Ovary (tissue), 9 donors: ENCODE measurements around the gene NF1. TPM values are rescaled to one million over a fixed set of nuclear protein-coding genes. Genes with fewer than 3 reads are reported as not detected.

Experiments used
- DNase-seq, 5 donors: peaks; one replicate each; pipeline ENCODE4 v3.0.0-alpha.2; 2019 to 2020
- H3K27ac ChIP-seq, 2 donors: fragments of 200-600 bp; one replicate each; pipeline versions ENCODE4 v1.5.1 to v1.8.0; 2019 to 2022
- H3K27me3 ChIP-seq: fragments of 200-600 bp; one replicate; pipeline ENCODE4 v1.8.0; 2022
- H3K36me3 ChIP-seq: fragments of 200-600 bp; sonication (generic); one replicate; pipeline ENCODE4 v1.5.1; 2019
- H3K4me1 ChIP-seq: one replicate; pipeline ENCODE4 v1.8.1; 2013; ENCODE audit warnings: mild to moderate bottlenecking, moderate library complexity; ENCODE audit not compliant: insufficient read depth
- H3K4me3 ChIP-seq: fragments of 200-600 bp; sonication (generic); one replicate; pipeline ENCODE4 v1.5.1; 2017
- H3K9me3 ChIP-seq, 2 donors: fragments of 200-600 bp in 1 of 2; sonication (generic) in 1 of 2; one replicate each; pipeline versions ENCODE4 v1.5.1 to v1.8.1; 2013 to 2019; ENCODE audit warnings: mild to moderate bottlenecking in 1 of 2, moderate library complexity in 1 of 2
- EP300 ChIP-seq: sonication (generic); formaldehyde crosslinking; IDR thresholded peaks from one replicate; pipeline ENCODE4 v1.6.1; 2017; ENCODE audit warnings: antibody characterized with exemption
- POLR2A ChIP-seq: fragments of 450-650 bp; IDR thresholded peaks from one replicate; pipeline ENCODE4 v1.6.1; 2017; ENCODE audit warnings: antibody characterized with exemption, mild to moderate bottlenecking, moderate library complexity
- WGBS, 3 donors: extraction: QIAGEN DNeasy Blood & Tissue Kit in 1 of 3; methylation state at CpG; one replicate each; pipeline versions ENCODE4 v1.1.5 to v1.1.7; 2013 to 2017; 5-methylcytosine and 5-hydroxymethylcytosine counted together
- intact Hi-C, 4 donors: fragments of 100-400 bp; cut with DNase I; formaldehyde crosslinking; loops; one replicate each; pipeline versions ENCODE4 v1.11.0 to v1.15.1; 2022 to 2023
- polyA plus RNA-seq, 2 donors: library from polyadenylated mRNA; stranded (reverse); fragments of 200-250 nt in 1 of 2; fragments of 350-450 nt in 1 of 2; fragmentation: Illumina TruSeq in 1 of 2; extraction: RNeasy Lipid Tissue Mini Kit (QIAGEN cat#74804) in 1 of 2; gene quantifications; one replicate each; pipeline ENCODE4 v1.2.3, GENCODE V29; 2013 to 2014
- total RNA-seq, 7 donors: library from RNA; depleted of rRNA in 2 of 7; stranded (reverse); fragments of >200 nt in 2 of 7; fragmentation: NEBNext Ultra II Directional in 3 of 7; extraction: Animal tissue kit (Norgen Biotek cat#: 25700) in 3 of 7; gene quantifications; one replicate each; pipeline versions ENCODE4 v1.1.0 to v1.2.4, GENCODE V29; 2016 to 2023
- TF ChIP-seq, protein P1 (sequence below), 3 donors: fragments of 450-650 bp in 2 of 3; fragments of 200-600 bp in 1 of 3; IDR thresholded peaks; one replicate each; pipeline versions ENCODE4 v1.5.1 to v1.8.0; 2016 to 2022; ENCODE audit warnings: antibody characterized with exemption in 3 of 3, mild to moderate bottlenecking in 1 of 3
- donor health status: DM: no; HTN: no; CAD: no; lungs with moderate emphysema.
- donor health status: DM: no; HTN: no; CAD: no.
- donor health status: Bipolar disorder and iron deficiency.
- donor health status: DM: yes; HTN: yes; CAD: no.
- donor health status: DM: no; HTN: no; CAD: no.
- donor health status: DM: yes; HTN: yes; CAD: no.

The NF1 gene
- total and polyA plus RNA-seq, 9 donors, result 11.1 to 62.0 (median 57.0) TPM

DNA sequence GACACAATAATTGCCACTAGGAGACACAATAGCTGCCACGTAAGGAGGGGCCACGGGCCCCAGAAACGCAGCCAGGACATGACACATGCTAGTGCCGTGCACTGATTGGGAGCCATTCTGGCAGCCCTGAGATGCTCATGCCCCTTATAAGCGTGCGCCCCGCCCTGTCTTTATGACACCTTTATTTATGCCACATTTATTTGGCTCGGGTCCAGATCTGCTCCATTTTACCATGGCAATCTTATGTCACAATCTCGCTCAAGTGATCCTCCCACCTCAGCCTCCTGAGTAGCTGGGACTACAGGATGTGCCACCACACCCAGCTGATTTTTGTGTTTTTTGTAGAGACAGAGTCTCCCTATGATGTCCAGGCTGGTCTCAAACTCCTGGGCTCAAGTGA lies 43.8 kb upstream of the NF1 start:
- no peaks in the 10 kb centered on the region for H3K4me1 ChIP-seq
- H3K36me3 ChIP-seq, result no peaks in the 10 kb centered on the region
- no peak for DNase-seq
- H3K9me3 ChIP-seq, result no peaks in the 10 kb centered on the region
- intact Hi-C loops, result no loop called here
- H3K27ac ChIP-seq, result no peak overlapping the region
- H3K27me3 ChIP-seq, result no peaks in the 10 kb centered on the region
- TF ChIP-seq EP300 (no peak), POLR2A (no peak)
- TF ChIP-seq, protein P1, sequence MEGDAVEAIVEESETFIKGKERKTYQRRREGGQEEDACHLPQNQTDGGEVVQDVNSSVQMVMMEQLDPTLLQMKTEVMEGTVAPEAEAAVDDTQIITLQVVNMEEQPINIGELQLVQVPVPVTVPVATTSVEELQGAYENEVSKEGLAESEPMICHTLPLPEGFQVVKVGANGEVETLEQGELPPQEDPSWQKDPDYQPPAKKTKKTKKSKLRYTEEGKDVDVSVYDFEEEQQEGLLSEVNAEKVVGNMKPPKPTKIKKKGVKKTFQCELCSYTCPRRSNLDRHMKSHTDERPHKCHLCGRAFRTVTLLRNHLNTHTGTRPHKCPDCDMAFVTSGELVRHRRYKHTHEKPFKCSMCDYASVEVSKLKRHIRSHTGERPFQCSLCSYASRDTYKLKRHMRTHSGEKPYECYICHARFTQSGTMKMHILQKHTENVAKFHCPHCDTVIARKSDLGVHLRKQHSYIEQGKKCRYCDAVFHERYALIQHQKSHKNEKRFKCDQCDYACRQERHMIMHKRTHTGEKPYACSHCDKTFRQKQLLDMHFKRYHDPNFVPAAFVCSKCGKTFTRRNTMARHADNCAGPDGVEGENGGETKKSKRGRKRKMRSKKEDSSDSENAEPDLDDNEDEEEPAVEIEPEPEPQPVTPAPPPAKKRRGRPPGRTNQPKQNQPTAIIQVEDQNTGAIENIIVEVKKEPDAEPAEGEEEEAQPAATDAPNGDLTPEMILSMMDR (IDR thresholded peaks at IDR 0.05), result no peak
- H3K4me3 ChIP-seq, result no peak overlapping the region
- WGBS, 3 donors, result 91 to 98% (median 93%) methylated on average over 9 of the region's 9 CpGs

GRCh38 chr17:31051506-31051905 lies 43.3 kb upstream of the NF1 start:
- H3K27me3 ChIP-seq, result no peaks in the 10 kb centered on the region
- intact Hi-C loops, result no loop called here
- no peak overlapping the region for H3K4me3 ChIP-seq
- H3K4me1 ChIP-seq, result no peaks in the 10 kb centered on the region
- WGBS, 3 donors, result 91 to 98% (median 91%) methylated on average over 2 of the region's 2 CpGs
- H3K36me3 ChIP-seq, result no peaks in the 10 kb centered on the region
- TF ChIP-seq EP300 (no peak), POLR2A (no peak)
- TF ChIP-seq, protein P1 (IDR thresholded peaks at IDR 0.05), result no peak
- H3K9me3 ChIP-seq, result no peaks in the 10 kb centered on the region
- no peak for DNase-seq
- H3K27ac ChIP-seq, result no peak overlapping the region

DNA sequence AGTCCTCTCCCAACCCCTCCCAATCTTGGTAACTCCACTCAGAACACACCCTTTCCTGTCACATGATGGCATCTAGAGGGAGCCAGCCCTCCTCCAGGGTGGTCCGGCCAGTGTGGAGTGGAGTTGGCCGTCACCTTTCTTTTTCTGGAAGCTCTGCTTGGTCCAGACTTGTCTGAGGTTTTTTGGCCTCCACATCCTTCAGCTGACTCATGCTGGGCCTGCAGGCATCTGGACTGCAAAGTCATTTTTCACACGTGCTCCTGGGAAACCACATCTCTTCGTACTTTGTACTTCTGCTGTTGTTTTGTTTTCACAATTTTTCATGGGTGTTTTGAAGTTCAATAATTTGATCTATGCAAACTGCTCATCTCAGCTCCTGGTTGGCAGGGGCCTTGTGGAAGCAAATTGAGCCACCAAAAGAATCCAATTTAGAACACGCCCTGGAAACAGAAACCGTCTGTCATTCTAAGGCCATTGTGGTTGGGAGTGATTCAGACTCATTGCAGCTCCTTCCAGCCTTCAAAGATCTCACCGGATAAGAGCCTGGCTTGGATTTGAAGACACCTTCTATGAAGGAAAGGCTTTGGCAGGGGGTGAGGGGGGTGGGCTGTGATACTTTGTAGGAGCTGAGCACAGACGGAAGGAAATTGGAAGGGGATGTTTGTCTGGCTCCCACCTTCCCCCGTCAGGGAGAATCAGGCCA lies 42.4 kb upstream of the NF1 start:
- Histone ChIP-seq H3K4me1 (no peaks in the 10 kb centered on the region), H3K9me3 (no peaks in the 10 kb centered on the region), H3K36me3 (no peaks in the 10 kb centered on the region), H3K27ac (no peak overlapping the region), H3K27me3 (no peaks in the 10 kb centered on the region), H3K4me3 (no peak overlapping the region)
- 50 to 59% (median 54%) methylated on average over 9 of the region's 9 CpGs for WGBS, 3 donors
- DNase-seq, result peak in 1 of 5 donors; percentile 36
- TF ChIP-seq, protein P1 (IDR thresholded peaks at IDR 0.05), result no peak
- TF ChIP-seq EP300, result no peak
- intact Hi-C loops, result no loop called here

GRCh38 chr17:31053071-31053470 lies 41.7 kb upstream of the NF1 start:
- H3K4me1 ChIP-seq, result no peaks in the 10 kb centered on the region
- no peaks in the 10 kb centered on the region for H3K9me3 ChIP-seq
- H3K36me3 ChIP-seq, result no peaks in the 10 kb centered on the region
- TF ChIP-seq POLR2A (no peak), EP300 (no peak)
- TF ChIP-seq, protein P1 (IDR thresholded peaks at IDR 0.05), result no peak
- no peak overlapping the region for H3K27ac ChIP-seq
- H3K27me3 ChIP-seq, result no peaks in the 10 kb centered on the region
- H3K4me3 ChIP-seq, result no peak overlapping the region
- intact Hi-C loops, result no loop called here
- WGBS, 3 donors, result 91 to 96% (median 94%) methylated on average over 4 of the region's 4 CpGs
- no peak for DNase-seq
